GM18951 (cell line): Measurements from ENCODE around the gene POLR1C.
"Not testable (repeated sequence)": the region's sequence is repeated elsewhere in the genome, so short reads cannot be mapped to it uniquely, and the experiment has no call there.

ENCODE experiments used
- POLR2A ChIP-seq: IDR thresholded peaks from 4 replicates; pipeline ENCODE4 v1.6.1; 2011; ENCODE audit warnings: mild to moderate bottlenecking; ENCODE audit not compliant: insufficient read length, insufficient read depth; ENCODE audit errors: extremely low read depth
- in situ Hi-C: fragments of 300-500 bp; cut with MboI; formaldehyde crosslinking; loops from one replicate; pipeline ENCODE4 v1.12.0; 2022; ENCODE audit warnings: low sequenced_read_pairs, mixed read lengths, inconsistent platforms; ENCODE audit not compliant: unreplicated experiment

Gene POLR1C

GRCh38 chr6:43516697-43517504 is at the start of gene POLR1C, which contains the start of gene YIPF3:
POLR1C (plus strand) TSS chr6:43517089; CDS start chr6:43517110, 21 bp downstream.
YIPF3 (minus strand) TSS chr6:43516926; CDS start chr6:43516807, 119 bp downstream.
- in situ Hi-C loops, result no loop called here
- peak; percentile 94 for TF ChIP-seq POLR2A

DNA sequence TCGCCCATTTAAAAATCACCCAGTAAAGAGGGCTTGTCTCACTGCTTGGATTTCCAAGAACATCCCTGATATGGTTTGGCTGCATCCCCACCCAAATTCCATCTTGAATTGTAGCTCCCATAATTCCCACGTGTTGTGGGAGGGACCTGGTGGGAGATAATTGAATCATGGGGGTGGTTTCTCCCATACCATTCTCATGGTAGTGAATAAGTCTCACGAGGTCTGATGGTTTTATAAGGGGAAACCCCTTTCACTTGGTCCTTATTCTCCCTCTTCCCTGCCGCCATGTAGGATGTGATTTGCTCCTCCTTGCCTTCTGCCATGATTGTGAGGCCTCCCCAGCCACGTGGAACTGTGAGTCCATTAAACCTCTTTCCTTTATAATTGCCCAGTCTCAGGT is 49.6 kb upstream of the POLR1C start:
- in situ Hi-C loops, result not testable (repeated sequence)

- in situ Hi-C loops, result no loop called here
- TF ChIP-seq POLR2A, result no peak
These were observed 49.1 kb upstream of the POLR1C start for GRCh38 chr6:43467752-43468151.

GRCh38 chr6:43468240-43468639 is 48.6 kb upstream of the POLR1C start:
- TF ChIP-seq POLR2A, result no peak
- in situ Hi-C loops, result no loop called here

DNA sequence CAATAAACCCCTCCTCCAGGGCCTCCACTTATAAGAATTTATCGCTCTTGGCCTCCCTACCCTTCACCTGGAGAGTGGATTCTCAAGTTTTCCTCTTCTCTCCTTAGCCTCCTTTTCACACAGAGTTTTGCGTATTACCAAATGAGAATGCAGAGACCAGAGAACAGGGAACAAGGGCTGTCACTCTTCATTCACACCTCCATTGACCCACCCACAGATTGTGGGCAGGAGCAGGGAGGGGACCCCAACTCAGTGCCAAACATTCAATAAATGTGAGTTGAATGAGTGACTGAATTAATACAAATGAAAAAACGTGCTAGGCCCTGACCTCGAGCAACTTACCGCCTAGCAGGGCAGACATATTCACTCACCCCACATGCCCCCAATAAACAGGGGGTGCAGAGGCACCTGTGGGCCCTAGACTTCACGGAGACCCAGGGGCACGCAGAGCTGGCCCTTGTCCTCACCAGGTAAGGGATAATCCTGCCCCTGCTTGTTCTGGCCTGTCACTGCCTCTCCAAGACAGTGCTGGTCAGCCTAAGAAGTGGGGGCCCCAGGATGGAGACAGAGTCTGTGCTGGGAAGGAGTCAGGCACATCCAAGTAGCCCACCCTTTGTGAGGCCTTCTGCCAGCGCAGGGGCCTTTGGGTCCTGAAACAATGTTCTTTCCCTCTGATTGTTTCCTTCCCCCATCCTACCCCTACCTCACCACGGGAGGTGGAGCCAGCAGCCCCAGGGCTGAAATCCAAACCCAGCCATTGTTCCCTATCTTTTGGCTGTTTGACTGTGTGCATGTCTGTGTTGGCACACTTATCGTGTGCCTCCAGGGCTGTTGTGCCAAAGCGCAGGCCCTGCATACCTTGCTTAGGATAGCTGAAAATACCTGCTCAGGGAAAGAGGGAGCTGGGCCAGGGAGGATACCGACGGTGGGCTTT is 47.9 kb upstream of the POLR1C start:
- no peak for TF ChIP-seq POLR2A
- in situ Hi-C loops, result no loop called here

- TF ChIP-seq POLR2A, result no peak
- in situ Hi-C loops, result no loop called here
These were observed 46.9 kb upstream of the POLR1C start for GRCh38 chr6:43469947-43470346.

- in situ Hi-C loops, result no loop called here
- no peak for TF ChIP-seq POLR2A
These were observed 45.5 kb upstream of the POLR1C start for GRCh38 chr6:43471399-43471798.

DNA sequence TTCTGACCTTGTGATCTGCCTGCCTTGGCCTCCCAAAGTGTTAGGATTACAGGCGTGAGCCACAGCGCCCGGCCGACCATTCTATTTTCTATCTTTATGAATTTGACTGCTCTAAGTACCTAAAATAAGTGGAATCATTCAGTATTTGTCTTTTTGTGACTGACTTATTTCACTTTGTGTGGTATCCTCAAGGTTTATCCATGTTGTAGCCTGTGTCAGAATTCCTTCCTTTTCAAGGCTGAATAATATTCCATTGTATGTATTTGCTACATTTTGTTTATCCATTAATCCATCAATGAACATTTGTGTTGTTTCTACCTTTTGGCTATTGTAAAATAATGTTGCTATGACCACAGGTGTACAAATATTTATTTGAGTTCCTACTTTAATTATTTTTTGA is 44.4 kb upstream of the POLR1C start:
- in situ Hi-C loops, result no loop called here

DNA sequence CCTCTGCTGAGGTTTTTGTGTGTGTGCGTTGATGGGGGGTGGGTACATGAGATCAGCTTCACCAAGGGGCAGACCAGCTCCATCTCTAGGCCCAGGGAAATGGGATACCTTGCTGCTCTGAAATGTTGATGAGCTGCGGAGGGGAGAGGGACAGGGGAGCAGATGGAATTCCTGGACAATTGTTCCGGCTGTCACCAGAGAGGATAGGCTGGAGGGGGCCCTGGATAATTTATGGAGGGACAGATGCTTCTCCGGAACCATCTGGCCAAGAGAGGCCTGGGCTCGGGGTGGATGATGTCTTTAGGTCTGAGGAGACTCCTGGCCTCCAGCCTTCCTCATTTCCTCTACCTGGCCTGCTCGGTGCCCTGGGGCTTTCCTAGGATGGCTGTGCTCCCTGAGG is 41.4 kb upstream of the POLR1C start:
- no peak for TF ChIP-seq POLR2A
- in situ Hi-C loops, result no loop called here

More for the DNA sequence above, 44.4 kb upstream of the POLR1C start:
- TF ChIP-seq POLR2A, result no peak

GRCh38 chr6:43476746-43477145 is 40.1 kb upstream of the POLR1C start:
- in situ Hi-C loops, result no loop called here
- TF ChIP-seq POLR2A, result no peak

GRCh38 chr6:43477235-43478007 is 39.5 kb upstream of the POLR1C start, which contains the start of gene TJAP1:
TJAP1 (plus strand) TSS chr6:43477570; CDS start chr6:43499002, 21,432 bp downstream.
- in situ Hi-C loops, result no loop called here
- peak; percentile 90 for TF ChIP-seq POLR2A

DNA sequence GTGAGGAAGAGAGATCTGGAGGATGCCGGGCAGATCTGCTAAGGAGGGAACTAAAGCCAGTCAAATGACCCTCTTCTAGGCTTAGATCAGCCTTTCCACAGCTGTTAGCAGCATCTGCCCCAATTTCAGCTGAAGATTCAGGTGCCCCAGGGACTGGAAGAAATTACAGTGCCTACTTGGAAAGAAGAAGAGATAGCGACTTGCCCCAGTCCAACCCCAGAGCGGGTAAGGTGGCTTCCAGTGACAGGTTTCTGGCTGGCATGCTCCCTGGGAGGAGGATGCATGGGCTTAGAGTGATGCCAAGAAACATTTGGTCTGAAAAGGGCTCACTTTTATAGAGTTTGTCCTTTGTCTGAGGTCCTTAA is 38.9 kb upstream of the POLR1C start:
- TF ChIP-seq POLR2A, result no peak
- in situ Hi-C loops, result no loop called here

DNA sequence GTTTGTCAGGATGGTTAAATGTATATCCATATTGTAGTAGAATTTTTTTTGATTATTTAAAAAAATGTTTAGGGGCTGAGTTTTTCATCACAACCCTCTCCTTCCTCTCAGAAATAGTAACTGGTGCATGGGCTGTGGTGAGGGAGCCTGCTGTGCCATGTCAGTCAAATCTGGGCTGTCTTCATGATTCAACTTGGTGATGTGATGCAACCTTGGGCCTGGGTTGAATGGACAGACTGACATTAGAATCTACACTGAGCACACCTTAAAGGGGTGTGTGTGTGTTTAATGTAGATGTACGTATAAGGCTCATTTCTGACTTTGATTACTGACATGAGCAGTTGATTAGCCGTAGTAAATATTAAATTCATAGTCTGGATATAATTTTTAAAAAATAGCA is 35.8 kb upstream of the POLR1C start:
- in situ Hi-C loops, result no loop called here
- no peak for TF ChIP-seq POLR2A
